TTC549 (cell line): ENCODE measurements around the gene SERPINA6.
"Not testable (repeated sequence)": the region's sequence is repeated elsewhere in the genome, so short reads cannot be mapped to it uniquely, and the experiment has no call there.

Source experiments
- FAIRE-seq: peaks from 2 replicates; lab custom pipeline; 2012; peaks lifted over from hg19 to GRCh38; lab: Jason Lieb, UNC

SERPINA6 gene

GRCh38 chr14:94322648-94323570, at the start of gene SERPINA6:
SERPINA6 (minus strand) TSS chr14:94323336; CDS start chr14:94314648, 8,688 bp downstream.
- no peak for FAIRE-seq

- FAIRE-seq: no peak
Measured at GRCh38 chr14:94372021-94372605, 49.0 kb upstream of the SERPINA6 start.

- FAIRE-seq: no peak
Measured at GRCh38 chr14:94370524-94370910, 47.4 kb upstream of the SERPINA6 start.

GRCh38 chr14:94369766-94370523, 46.8 kb upstream of the SERPINA6 start:
- FAIRE-seq: not testable (repeated sequence)

GRCh38 chr14:94368956-94369355, 45.8 kb upstream of the SERPINA6 start:
- no peak for FAIRE-seq

- FAIRE-seq: no peak
Measured at GRCh38 chr14:94368243-94368590, 45.1 kb upstream of the SERPINA6 start.

GRCh38 chr14:94367347-94368242, 44.5 kb upstream of the SERPINA6 start:
- FAIRE-seq: no peak

GRCh38 chr14:94366146-94366915, 43.2 kb upstream of the SERPINA6 start, which contains the start of gene SERPINA2:
SERPINA2 (minus strand) TSS chr14:94366698.
- FAIRE-seq: no peak

- FAIRE-seq: no peak
Measured at GRCh38 chr14:94365624-94366023, 42.5 kb upstream of the SERPINA6 start.

GRCh38 chr14:94364964-94365363, 41.8 kb upstream of the SERPINA6 start:
- FAIRE-seq: no peak

GRCh38 chr14:94364037-94364436, 40.9 kb upstream of the SERPINA6 start:
- no peak for FAIRE-seq

GRCh38 chr14:94363151-94363624, 40.1 kb upstream of the SERPINA6 start:
- FAIRE-seq: no peak

GRCh38 chr14:94362614-94363133, 39.5 kb upstream of the SERPINA6 start:
- FAIRE-seq: no peak

GRCh38 chr14:94361682-94362081, 38.5 kb upstream of the SERPINA6 start:
- FAIRE-seq: no peak

- no peak for FAIRE-seq
Measured at GRCh38 chr14:94360945-94361565, 37.9 kb upstream of the SERPINA6 start.

GRCh38 chr14:94357166-94357565, 34.0 kb upstream of the SERPINA6 start:
- no peak for FAIRE-seq

- no peak for FAIRE-seq
Measured at GRCh38 chr14:94356379-94357056, 33.4 kb upstream of the SERPINA6 start.

- no peak for FAIRE-seq
Measured at GRCh38 chr14:94355191-94355794, 32.2 kb upstream of the SERPINA6 start.

GRCh38 chr14:94354638-94355185, 31.6 kb upstream of the SERPINA6 start:
- no peak for FAIRE-seq
